ENCODE results near the gene SYT15.
"Not testable (repeated sequence)": the region's sequence is repeated elsewhere in the genome, so short reads cannot be mapped to it uniquely, and the experiment has no call there.

The SYT15 gene

GRCh38 chr10:46594453-46595063 lies 15.6 kb downstream of the SYT15 start:
- DNase-seq: not testable (repeated sequence)

GRCh38 chr10:46596570-46596969 lies 17.6 kb downstream of the SYT15 start:
- not testable (repeated sequence) for DNase-seq

- DNase-seq: not testable (repeated sequence)
Measured at GRCh38 chr10:46597616-46598246, 18.8 kb downstream of the SYT15 start.

- DNase-seq: not testable (repeated sequence)
Measured at GRCh38 chr10:46600516-46600915, 21.6 kb downstream of the SYT15 start.

GRCh38 chr10:46615540-46615939 lies 36.6 kb downstream of the SYT15 start:
- DNase-seq: not testable (repeated sequence)

- DNase-seq: not testable (repeated sequence)
Measured at GRCh38 chr10:46616227-46616626, 37.3 kb downstream of the SYT15 start.

GRCh38 chr10:46617134-46617533 lies 38.2 kb downstream of the SYT15 start:
- not testable (repeated sequence) for DNase-seq

- DNase-seq: not testable (repeated sequence)
Measured at GRCh38 chr10:46617913-46618312, 39.0 kb downstream of the SYT15 start.

- DNase-seq: not testable (repeated sequence)
Measured at GRCh38 chr10:46623899-46624654, 45.1 kb downstream of the SYT15 start.

GRCh38 chr10:46629805-46630204 lies 50.9 kb downstream of the SYT15 start:
- not testable (repeated sequence) for DNase-seq

- not testable (repeated sequence) for DNase-seq
Measured at GRCh38 chr10:46630816-46631215, 51.9 kb downstream of the SYT15 start.

- DNase-seq: not testable (repeated sequence)
Measured at GRCh38 chr10:46631683-46632082, 52.8 kb downstream of the SYT15 start.

- not testable (repeated sequence) for DNase-seq
Measured at GRCh38 chr10:46634698-46635097, 55.8 kb downstream of the SYT15 start.

- DNase-seq: not testable (repeated sequence)
Measured at GRCh38 chr10:46635364-46635959, 56.5 kb downstream of the SYT15 start.

- DNase-seq: not testable (repeated sequence)
Measured at GRCh38 chr10:46640005-46640404, 61.1 kb downstream of the SYT15 start.
